IPS DF 4.7 (cell line): ENCODE data around the gene VTN.

ENCODE experiments used
- DNase-seq: peaks from one replicate; pipeline ENCODE4 v3.0.0-alpha.2; 2013; ENCODE audit warnings: low spot score; ENCODE audit errors: extremely low read depth

VTN gene

DNA sequence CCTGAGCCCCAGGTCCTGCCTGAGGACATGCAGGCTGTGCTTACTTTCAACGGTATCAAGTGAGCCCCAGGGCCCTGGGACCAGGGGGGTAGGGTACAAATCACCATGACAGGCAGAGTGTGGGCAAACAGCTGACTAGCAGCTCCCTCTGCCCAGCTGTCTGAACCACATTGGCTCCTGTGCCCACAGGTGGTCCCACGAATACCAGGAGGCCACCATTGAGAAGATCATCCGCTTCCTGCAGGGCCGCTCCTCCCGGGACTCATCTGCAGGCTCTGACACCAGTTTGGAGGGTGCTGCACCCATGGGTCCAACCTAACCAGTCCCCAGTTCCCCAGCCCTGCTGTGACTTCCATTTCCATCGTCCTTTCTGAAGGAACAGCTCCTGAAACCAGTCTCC is 25.9 kb upstream of the VTN start:
- no peak for DNase-seq

DNA sequence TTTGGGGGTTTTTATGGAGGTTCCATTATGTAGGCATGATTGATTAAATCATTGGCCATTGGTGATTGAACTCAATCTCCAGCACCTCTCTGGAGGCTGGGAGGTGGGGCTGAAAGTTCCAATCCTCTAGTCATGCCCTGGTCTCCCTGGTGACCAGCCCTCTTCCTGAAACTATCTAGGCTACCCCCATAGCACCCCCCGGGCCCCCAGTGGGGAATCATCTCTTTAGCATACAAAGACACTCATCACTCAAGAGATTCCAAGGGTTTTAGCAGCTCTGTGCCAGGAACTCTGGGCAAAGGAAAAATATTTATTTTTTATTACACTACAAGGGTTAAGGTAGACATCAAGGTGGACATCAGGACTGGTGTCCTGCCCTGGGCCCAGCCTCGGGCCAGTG is 25.3 kb upstream of the VTN start:
- no peak for DNase-seq

DNA sequence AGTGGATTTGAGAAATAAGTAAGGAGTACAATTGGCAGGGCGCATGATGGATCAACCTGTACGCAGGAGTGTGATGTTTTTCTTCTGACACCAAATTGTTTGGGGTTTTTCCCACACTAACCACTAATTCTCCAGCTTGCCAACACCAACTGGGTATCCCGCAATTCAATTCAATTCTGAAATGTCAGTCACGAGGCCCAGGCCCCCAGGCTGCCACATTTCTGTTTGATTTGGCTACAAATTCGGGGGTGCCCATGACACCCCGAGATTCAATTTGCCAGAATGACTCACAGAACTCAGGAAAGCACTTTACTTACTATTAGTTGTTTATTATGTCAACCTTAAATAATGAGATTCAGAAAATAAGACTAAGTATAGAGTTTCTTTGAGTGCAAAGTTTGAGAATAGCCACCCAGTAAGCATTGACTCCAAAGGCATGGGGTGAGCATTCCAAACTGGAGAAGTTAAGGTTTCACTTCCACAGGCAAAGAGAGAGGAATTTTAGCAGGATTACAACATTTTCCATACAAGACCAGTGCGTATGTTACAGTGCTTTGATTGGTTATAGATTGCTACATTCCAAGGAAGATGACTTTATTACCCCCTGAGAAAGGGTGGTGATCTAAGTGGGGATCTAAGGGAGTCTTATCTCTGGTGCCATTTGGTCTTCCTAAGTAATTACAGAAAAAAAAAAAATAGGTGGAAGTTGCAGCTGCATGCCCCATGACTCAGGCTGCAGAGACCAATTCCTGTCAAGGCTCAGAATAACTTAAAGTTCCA is 24.4 kb upstream of the VTN start:
- no peak for DNase-seq

DNA sequence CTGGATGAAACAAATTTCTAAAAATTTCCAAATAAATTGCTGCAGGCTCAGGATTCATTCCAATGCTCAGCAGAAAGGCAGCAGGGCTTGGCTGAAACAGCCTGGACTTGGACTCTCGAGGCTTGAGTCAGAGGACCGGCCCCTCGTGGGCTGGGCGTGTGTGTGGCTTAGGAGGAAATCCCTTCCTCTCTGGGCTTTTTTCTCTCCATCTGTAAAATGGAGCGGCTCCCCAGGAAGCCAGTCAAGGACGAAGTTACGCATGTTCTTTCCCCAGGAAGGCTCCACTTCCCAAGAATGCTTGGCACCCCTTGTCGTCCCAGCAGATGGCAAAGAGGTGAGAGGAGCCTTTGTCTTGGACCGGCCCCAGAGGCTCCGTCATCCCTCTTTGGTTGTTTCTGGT is 22.4 kb upstream of the VTN start:
- no peak for DNase-seq

DNA sequence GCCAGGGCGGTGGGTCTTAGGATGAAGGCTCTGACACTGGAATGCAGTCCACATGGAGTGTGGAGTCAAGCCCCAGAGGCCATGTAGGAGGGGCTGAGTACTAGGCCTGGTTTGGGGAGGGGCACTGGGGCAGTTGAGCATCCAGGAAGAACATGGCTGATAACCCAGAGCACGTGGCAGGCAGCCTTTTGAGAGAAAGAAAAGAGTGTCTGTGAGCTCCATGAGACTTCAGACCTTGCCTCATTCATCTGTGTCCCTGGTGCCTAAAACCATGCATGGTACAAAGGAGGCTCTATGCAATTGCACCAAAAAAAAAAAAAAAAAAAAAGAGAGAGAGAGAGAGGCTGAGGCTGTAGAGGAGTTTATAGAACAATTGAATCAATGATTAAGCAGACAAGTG is 21.3 kb upstream of the VTN start:
- no peak for DNase-seq

DNA sequence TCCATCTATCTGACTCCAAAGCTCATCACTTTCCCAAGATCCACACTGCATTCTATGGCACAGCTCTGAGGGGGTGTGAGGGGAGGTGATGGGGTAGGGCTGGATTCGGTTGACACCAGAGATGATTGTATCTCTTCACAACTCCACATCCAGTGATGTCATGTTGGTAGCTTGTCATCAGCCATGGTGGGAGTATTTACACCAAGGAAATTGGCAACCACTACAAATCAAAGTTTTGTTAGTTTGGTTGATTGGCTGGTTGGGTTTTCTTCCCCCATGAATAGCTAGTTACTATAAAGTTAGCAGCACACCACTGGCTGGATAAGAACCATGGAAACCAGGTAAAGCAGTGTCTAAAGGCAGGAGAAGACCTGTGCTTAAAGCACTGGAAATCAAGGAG is 20.9 kb upstream of the VTN start:
- DNase-seq, result no peak

- no peak for DNase-seq
Observed at GRCh38 chr17:28390563-28390962, 20.5 kb upstream of the VTN start.

DNA sequence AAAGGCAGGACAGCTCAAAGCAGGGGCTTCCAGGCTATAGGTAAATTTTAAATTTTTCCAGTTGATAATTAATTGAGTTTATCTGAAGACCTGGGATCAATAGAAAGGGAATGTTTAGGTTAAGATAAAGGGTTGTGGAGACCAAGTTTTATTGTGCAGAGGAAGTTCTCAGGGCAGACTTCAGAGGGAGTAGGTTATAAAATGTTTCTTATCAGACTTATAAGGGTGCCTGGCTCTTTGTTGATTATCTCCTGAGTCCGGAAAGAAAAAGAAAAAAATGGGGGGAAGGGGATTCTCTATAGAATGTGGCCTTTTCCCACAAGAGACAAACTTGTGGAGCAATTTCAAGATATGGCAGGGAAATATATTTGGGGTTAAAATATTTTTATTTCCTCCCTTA is 20.0 kb upstream of the VTN start:
- no peak for DNase-seq

- DNase-seq, result no peak
Observed at GRCh38 chr17:28388106-28388505, 18.0 kb upstream of the VTN start.

- DNase-seq, result no peak
Observed at GRCh38 chr17:28386391-28386790, 16.3 kb upstream of the VTN start.

DNA sequence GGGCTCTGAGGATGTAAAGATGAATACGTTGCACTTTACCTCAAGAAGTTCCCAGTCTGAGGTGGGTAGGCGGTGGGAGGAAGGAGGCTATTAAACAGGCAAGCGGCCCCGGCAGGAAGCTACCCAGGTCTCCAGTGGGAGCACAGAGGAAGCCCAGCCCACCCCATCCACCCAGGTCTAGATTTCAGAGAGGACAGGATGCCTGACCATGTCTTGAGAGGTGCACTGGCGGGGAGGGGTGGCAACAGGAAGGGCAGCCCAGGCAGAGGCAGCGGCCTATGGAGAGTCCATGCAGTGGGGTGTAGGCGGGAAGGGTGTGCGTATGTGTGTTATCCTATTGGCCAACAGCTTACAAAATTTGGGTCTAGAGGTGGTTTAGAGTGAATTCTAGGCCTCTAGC is 15.3 kb upstream of the VTN start:
- DNase-seq, result no peak

DNA sequence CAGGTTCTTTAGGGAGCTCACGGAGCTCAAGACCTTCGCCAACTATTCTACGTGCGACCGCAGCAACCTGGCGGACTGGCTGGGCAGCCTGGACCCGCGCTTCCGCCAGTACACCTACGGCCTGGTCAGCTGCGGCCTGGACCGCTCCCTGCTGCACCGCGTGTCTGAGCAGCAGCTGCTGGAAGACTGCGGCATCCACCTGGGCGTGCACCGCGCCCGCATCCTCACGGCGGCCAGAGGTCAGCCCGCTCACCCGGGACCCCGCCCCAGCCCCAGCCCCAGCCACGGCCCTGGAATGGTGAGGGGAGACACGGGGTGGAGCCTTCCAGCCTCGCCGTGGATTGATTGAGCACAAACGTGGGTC is 14.9 kb upstream of the VTN start:
- no peak for DNase-seq

GRCh38 chr17:28384281-28385036 is 14.4 kb upstream of the VTN start:
- DNase-seq, result no peak

DNA sequence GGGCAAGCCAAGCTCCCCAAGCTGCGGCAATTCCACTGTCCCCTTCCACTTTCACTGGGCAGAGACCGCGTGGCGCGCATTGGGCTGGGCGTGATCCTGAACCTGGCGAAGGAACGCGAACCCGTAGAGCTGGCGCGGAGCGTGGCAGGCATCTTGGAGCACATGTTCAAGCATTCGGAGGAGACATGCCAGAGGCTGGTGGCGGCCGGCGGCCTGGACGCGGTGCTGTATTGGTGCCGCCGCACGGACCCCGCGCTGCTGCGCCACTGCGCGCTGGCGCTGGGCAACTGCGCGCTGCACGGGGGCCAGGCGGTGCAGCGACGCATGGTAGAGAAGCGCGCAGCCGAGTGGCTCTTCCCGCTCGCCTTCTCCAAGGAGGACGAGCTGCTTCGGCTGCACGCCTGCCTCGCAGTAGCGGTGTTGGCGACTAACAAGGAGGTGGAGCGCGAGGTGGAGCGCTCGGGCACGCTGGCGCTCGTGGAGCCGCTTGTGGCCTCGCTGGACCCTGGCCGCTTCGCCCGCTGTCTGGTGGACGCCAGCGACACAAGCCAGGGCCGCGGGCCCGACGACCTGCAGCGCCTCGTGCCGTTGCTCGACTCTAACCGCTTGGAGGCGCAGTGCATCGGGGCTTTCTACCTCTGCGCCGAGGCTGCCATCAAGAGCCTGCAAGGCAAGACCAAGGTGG is 11.2 kb upstream of the VTN start:
- no peak for DNase-seq

- DNase-seq, result no peak
Observed at GRCh38 chr17:28379814-28380801, 10.0 kb upstream of the VTN start.

GRCh38 chr17:28372945-28373274 is 2.8 kb upstream of the VTN start:
- no peak for DNase-seq

DNA sequence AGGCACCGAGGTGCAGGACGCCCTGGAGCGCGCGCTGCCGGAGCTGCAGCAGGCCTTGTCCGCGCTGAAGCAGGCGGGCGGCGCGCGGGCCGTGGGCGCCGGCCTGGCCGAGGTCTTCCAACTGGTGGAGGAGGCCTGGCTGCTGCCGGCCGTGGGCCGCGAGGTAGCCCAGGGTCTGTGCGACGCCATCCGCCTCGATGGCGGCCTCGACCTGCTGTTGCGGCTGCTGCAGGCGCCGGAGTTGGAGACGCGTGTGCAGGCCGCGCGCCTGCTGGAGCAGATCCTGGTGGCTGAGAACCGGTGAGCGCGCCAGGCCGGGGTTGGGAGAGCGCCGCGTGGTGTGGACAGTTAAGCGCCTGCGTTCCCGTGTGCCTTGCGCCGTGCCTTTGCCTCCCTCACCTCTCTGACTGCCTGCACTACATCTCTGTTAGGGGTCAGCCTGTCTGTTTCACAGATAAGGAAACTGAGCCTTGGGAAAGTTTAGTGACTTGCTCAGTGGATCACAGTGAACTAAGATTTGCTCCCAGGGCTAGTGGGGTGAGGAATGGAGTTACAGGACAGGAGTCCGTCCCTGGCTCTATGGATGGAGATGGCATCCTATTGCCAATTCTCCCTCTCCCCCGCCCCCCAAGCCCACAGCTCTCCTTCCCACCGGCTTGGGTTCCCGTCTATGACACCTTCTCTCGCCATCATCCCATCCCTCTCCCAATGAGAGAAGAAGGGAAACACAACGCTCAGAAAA is 2.3 kb upstream of the VTN start:
- DNase-seq, result no peak

DNA sequence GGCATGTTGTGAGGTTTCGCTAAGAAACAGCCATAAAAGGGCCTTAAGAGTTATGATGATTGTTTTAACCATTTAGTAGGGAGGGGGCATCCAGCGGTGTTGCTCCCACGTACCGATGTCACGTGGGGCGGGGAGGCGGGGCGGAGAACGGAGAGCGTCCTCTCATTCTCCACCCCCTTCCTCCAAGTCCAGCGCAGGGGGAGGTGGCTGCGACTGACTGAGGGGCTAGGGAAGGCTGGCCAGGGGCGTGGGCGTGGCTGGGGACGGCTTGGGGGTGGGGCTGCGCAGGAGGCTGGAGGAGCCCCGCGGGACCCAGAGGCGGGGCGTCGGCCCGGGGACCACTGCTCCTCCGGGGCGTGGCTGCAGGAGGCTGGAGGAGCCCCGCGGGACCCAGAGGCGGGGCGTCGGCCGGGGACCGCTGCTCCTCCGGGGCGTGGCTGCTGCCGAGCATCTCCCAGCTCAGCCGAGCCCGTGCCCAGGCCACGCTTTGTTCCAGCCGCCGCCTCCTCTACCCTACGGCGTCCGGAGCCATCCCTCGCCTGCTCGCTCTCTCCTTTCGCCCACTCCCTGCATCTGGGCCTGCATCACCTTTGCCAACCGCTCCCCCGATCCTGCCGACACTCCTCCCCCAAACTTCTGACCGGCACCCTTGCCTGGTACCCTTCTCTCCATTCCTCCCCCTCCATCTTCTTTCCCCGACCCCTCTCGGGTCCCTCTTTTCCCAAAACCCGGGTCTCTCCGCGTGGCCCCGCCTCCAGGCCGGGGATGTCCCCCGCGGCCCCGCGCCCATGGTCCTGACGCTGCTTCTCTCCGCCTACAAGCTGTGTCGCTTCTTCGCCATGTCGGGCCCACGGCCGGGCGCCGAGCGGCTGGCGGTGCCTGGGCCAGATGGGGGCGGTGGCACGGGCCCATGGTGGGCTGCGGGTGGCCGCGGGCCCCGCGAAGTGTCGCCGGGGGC is 1.4 kb upstream of the VTN start, which contains the start of gene SARM1:
Gene SARM1, plus strand, starts transcription at position 450 of the 958 bp plus-strand sequence. Its CDS starts 339 bp downstream, at position 789.
- no peak for DNase-seq

DNA sequence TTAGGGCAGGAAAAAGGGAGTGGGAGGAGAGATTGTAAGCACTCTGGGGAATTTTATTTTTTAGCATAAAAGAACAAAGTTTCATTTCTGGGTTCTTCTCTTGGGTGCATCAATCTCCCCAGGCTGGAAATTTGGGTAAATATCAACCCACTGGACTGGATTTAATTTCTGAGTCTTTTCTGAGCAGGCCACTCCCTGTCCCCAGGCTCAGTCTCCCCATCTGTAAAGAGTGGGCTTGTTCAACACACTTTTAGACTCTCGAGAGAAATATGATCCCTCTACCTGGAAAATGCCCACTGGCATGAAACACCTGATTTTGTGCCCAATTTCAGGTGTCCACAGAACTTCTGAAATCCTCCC is 617 bp upstream of the VTN start:
- no peak for DNase-seq

DNA sequence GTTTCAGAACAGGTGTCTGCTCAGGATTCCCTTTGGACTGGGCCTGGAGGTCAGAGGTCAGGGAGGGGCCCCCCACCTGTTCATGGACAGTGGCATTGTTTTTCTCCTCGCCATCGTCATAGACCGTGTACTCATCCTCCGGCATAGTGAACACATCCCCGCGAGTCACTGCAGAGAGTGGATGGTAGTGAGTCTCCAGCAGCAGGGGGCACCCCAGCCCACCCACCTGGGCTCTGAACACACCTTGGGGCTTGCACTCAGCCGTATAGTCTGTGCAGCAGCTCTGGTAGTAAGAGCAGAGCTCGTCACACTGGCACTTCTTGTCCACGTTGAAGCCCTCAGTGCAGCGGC is 448 bp downstream of the VTN start:
- no peak for DNase-seq
